SW480 (cell line): ENCODE data around the gene BORCS5.

Experiments
- DNase-seq: peaks from one replicate; pipeline ENCODE4 v3.0.0-alpha.2; 2016; ENCODE audit warnings: low spot score

BORCS5 gene

GRCh38 chr12:12353276-12353675 is 3.6 kb upstream of the BORCS5 start:
- DNase-seq = no peak

DNA sequence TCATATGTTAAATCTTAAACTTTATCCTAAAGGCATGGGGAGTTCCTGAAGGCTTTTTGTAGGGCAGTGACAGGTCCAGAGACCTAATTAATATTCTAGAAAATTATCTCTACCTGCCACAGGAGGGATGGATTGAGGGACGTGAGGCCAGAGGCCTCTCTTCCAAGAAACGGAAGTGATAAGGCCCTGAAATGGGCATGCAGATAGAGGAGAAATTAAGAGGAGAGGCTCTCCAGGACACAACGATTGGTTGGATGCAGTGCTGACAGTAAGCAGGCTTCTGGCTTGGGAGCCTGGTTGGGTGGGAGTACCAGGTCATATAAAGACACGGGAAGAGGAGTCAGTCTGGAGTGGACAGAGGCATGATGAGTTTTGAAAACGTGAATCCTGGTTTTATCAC is 3.1 kb upstream of the BORCS5 start:
- no peak for DNase-seq

DNA sequence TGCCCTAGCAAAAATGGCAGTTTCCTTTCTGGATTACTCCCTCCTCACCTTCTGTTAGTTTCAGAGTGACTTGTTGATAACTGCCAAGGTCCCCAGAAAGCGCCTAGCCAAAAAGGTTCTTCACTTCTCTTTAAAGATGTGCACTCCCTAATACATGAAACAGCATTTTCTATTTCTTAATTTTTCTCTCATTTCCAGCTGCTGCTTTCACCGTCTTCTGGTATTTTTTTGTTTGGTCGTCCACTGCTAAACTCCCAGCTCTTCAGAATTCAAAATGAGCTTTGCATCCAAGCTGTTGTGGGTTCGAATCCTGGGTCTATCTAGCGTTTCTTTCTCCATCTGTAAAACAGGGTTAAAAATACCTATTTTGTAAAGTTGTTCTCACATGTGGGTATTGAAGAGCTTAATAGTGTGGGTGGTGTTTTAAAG is 397 bp upstream of the BORCS5 start:
- no peak for DNase-seq

DNA sequence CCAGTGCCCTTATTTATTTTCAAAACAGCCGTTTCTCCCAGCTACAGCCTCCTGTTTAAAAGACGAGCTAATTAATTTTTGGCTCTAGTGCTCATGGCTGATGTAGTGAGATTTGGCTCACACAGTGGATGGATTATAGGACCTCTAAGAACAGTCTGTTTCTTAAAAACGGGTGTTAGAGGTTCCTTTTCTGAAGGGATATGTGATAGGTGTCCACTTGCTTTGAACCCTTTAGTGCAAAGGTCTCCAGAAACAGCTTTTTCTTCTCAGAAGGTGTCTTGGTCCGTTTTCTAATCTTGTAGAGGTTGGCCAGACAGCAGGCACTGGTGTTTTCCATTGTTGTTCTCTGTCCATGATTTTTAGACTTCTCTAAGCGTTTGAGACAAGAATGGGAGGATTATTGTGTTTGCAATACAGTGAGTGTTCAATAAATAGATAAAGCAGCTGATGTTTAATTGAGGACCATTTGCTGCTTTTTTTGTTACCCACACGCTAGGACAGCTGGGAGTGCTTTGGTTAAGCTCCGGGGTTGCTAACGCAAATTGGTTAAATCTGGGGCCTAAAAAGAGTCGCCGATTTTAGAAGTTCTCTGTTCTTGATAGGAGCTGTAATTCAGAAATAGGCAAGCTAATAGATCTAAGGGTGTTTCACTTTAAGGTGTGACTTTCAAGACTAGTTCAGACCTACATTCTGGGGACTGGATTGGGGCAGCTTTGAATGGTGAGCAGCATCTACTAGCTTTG is 1.0 kb downstream of the BORCS5 start:
- DNase-seq = peak; percentile 29

- no peak for DNase-seq
Measured at GRCh38 chr12:12358528-12358927, 1.6 kb downstream of the BORCS5 start.

DNA sequence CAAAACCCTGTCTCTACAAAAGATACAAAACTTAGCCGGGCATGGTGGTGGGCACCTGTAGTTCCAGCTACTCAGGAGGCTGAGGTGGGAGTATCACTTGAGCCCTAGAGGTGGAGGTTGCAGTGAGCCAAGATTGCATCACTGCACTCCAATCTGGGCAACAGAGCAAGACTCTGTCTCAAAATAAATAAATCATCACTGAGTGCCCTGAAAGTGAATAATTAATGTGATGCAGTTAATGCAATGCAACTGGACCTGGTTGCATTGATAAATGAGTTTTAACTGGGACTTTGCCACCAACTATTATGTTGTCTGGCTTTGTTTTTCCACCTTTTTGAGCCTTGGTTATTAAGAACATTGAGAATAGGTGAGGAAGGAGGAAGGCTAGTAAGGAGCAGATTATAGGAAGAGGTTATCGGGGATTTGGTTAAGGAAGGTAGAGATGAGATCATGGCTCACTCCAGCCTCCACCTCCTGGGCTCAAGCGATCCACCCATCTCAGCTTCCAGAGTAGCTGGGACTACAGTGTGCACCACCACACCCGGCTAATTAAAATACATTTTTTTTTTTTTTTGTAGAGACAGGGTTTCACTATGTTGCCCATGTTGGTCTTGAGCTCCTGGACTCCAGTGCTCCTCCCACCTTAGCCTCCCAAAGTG is 8.0 kb downstream of the BORCS5 start:
- no peak for DNase-seq

- no peak for DNase-seq
Measured at GRCh38 chr12:12365446-12365802, 8.5 kb downstream of the BORCS5 start.

DNA sequence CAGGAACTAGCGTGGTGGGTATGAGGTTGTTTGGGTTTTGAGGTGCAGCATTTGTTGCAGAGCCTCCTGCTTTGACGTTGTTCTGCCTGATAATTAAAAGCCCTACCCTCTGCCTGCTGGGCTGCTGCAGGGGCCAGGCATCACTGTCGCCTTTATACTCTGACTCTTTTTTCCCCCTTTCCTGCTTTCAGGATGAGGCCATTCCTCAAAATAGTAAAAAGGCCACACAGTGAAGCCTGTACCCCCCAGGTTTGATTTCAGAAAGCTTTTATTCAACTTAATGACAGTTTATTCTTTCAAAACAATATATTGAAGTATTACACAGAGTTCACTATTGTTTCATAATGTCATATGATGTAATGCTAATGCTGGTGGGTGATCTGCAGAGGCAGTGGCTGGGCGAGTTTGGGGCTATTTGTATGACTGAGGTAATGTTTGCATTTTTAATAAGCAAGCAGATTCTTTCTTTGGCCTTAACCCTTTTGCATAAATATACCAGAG is 9.1 kb downstream of the BORCS5 start:
- DNase-seq = no peak

- no peak for DNase-seq
Measured at GRCh38 chr12:12366701-12367481, 10.0 kb downstream of the BORCS5 start.

DNA sequence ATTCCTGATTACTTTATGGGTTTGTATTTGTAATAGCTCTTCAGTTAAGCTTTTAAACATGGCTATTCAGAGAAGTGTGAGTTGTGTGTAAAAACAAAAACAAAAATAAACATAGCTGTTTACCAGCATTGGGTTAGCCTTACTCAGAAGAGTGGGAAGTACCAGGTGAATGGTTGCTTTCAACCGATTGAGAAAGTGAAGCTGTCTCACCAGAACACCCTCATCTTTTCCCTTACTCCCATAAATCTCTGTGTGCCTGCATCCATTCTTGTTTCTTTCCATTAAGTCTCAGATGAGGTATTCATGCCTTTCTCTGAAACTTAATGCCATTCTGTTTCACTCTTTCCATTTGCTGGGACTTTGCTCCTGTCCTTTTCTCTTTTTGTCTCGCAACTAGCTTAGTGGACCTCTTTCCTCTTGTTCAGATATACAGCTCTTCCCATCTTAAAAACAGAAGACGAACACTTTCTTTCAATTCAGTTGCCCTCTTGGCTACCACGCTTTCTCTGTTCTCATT is 10.7 kb downstream of the BORCS5 start:
- DNase-seq = no peak

DNA sequence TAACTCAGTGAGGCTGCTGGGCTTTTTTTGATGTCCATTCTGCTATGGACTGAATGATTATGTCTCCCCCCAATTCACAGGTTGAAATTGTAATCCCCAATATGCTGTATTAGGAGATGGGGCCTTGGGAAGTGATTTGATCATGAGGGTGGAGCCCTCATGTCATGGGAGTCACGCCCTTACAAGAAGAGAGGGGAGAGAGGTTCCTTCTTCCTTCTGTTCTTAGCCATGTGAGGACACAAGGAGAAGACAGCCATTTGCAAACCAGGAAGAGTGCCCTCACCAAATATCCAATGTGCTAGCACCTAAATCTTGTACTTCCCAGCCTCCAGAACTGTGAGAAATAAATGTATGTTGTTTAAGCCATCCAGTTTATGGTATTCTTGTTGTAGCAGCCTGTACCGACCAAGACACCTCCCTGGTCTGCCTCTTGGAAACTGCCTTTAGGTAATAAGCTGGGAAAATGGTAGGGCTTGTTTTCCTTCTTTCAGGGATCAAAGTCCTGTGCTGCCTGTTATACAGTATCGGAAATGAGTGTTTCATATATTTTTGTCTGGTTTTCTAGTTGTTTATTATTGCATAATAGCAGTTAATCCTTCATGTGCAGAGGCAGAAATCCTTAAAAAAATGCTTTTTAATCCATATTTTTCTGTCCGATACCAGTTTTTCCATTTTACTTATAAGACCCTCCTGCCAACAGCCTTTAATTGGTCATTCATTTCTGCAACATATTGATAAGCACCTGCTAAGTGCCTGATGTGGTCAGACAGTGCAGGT is 16.3 kb downstream of the BORCS5 start:
- no peak for DNase-seq

- peak; percentile 92 for DNase-seq
Measured at GRCh38 chr12:12376646-12377448, 20.0 kb downstream of the BORCS5 start.

GRCh38 chr12:12378616-12379015 is 21.7 kb downstream of the BORCS5 start:
- no peak for DNase-seq

DNA sequence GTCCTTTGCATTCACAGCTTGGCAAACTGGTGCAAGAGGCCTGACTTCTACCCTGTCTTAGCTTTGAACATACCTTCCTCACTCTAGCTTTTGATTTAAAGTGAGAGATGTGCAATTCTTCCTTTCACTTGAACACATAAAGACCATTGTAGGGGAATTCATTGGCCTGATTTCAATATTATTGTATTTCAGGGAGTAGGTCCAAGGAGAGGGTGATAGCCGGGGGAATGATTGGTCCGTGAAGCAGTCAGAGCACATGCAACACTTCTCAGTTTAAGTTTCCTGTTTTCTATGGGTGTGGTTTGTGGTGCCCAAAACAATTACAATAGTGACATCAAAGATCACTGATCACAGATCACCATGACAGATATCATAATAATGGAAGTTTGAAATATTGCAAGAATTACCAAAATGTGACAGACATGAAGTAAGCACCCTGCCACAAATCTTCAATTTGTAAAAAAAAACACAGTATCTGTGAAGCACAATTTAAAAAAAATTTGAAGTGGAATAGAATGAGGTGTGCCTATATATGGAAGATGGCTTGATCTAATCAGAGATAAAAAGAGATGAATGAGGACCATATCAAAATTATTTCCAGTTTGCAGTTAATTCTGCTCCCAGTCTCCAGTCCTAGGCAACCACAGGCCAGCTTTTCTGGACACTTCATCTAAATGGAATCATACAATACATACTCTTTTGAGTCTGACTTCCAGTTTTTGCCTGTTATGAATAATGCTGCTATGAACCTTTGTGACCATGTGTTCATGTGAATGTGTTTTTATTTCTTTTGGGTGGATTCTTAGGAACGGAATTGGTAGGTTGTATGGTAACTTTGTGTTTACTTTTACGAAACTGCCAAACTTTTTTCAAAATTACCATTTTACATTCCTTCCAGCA is 23.2 kb downstream of the BORCS5 start:
- DNase-seq = peak; percentile 32

DNA sequence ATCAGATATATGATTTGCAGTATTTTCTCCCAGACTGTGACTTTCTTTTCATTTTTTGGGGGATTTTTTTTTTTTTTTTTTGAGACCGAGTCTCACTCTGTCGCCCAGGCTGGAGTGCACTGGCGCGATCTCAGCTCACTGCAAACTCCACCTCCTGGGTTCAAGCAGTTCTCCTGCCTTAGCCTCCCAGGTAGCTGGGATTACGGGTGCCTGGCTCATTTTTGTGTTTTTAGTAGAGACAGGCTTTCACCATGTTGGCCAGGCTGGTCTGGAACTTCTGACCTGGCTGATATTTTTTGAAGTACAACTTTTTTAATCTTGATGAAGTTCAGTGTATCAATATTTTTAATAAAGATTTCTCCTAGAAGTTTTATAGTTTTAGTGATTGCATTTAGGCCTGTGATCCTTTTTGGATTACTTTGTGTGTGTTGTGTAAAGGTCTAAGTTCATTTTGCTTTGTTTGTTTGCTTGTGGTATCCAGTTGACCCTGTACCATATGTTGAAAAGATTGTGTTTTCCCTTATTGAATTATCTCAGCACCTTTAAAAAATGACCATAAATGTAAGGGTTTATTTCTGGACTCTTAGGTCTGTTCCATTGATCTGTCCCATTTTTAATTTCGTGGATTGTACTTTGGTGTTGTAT is 24.2 kb downstream of the BORCS5 start:
- no peak for DNase-seq

DNA sequence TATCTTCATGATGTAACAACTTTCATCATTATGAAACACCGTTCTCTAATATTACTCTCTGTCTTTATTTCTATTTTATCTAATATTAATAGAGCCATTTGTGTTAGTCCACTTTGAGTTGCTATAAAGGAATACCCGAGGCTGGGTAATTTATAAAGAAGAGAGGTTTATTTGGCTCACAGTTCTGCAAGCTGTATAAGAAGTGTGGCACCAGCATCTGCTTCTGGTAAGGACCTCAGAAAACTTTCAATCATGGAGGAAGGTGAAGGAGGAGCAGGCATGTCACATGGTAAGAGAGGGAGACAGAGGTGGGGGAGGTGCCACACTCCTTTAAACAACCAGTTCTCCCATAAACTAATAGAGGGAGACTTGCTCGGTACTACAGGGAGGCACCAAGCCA is 25.1 kb downstream of the BORCS5 start:
- DNase-seq = no peak

DNA sequence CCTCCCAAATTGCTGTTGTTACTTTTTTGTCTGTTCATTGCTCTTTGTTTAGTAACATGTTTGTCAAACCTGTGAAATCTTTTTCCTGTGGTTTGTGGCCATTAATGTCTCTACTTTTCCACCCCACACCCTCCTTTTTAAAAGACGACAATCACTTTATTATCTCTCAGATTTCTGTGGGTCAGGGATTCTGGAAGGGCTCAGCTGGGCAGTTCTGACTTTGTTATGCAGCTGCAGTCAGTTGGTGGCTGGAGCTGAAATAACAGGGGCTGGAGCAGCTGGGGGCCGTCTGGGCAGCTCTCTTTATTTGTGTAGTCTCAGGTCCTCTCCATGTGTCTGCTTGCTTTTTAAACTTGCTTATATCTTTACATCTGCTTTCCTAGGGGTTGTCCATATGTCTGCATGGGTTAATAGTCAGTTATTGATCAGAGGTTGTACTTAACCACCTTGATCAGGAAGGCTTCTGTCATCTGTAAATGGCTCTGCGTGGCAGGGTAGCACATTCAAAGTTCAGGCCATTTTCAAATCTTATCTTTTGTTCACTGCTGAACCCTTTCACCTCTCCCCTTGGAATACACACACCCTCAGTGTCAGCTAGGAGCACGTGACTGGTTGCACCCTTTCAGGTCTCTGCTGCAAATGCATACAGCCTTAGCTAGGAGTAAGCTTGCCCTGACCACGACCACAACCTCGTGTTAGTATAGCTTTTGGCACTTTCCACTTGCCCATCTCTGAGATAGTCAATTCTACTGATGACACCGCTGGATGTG is 27.9 kb downstream of the BORCS5 start:
- DNase-seq = no peak

- no peak for DNase-seq
Measured at GRCh38 chr12:12387501-12387900, 30.6 kb downstream of the BORCS5 start.

DNA sequence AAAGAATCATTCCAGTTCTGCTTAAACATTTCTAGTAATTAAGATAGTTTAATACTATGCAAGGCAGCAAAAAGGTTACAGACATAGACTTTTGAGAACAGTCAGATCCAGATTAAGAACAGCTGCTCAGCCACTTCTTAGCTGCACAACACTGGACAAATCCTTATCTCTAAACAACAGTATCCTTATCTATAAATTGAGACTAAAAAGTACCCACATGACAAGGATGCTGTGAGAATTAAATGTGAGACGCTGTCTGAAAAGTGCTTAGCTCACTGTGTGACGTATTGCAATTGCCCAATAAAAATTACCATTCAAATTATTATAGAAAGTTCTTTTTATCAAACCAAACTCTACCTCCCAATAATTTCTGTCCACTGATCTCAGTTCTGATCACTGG is 35.5 kb downstream of the BORCS5 start:
- DNase-seq = no peak
